Posterior cingulate gyrus (tissue), 11 donors: Measurements from ENCODE around the gene HS6ST2.

Source experiments
- DNase-seq, 10 donors: peaks; one replicate each; pipeline versions ENCODE4 v3.0.0 to v3.0.0-alpha.2; 2020 to 2021; ENCODE audit warnings: mixed read lengths in 3 of 10
- intact Hi-C: fragments of 100-400 bp; cut with DNase I; formaldehyde crosslinking; loops from one replicate; pipeline ENCODE4 v1.15.1; 2023

The HS6ST2 gene

GRCh38 chrX:132858018-132858417 is 100.4 kb downstream of the HS6ST2 start:
- intact Hi-C loops: no loop called here

GRCh38 chrX:132855780-132856341 is 102.6 kb downstream of the HS6ST2 start:
- no peak for DNase-seq
- intact Hi-C loops: no loop called here

More at GRCh38 chrX:132858018-132858417, 100.4 kb downstream of the HS6ST2 start:
- DNase-seq: no peak

- DNase-seq: no peak
- intact Hi-C loops: no loop called here
These were observed 105.4 kb downstream of the HS6ST2 start for GRCh38 chrX:132853040-132853439.

- no peak for DNase-seq
- intact Hi-C loops: no loop called here
These were observed 110.0 kb downstream of the HS6ST2 start for GRCh38 chrX:132848296-132848970.

GRCh38 chrX:132843363-132843762 is 115.1 kb downstream of the HS6ST2 start:
- intact Hi-C loops: no loop called here
- DNase-seq: no peak

- intact Hi-C loops: no loop called here
- DNase-seq: no peak
These were observed 115.8 kb downstream of the HS6ST2 start for GRCh38 chrX:132842460-132843238.

- DNase-seq: no peak
- intact Hi-C loops: no loop called here
These were observed 120.5 kb downstream of the HS6ST2 start for GRCh38 chrX:132837967-132838366.

- intact Hi-C loops: no loop called here
These were observed 121.3 kb downstream of the HS6ST2 start for GRCh38 chrX:132837126-132837525.

GRCh38 chrX:132836471-132836870 is 122.0 kb downstream of the HS6ST2 start:
- intact Hi-C loops: no loop called here
- no peak for DNase-seq

More at GRCh38 chrX:132837126-132837525, 121.3 kb downstream of the HS6ST2 start:
- DNase-seq: no peak

GRCh38 chrX:132834741-132835140 is 123.7 kb downstream of the HS6ST2 start:
- intact Hi-C loops: no loop called here
- DNase-seq: no peak

- intact Hi-C loops: no loop called here
- DNase-seq: no peak
These were observed 124.3 kb downstream of the HS6ST2 start for GRCh38 chrX:132834109-132834508.

- DNase-seq: no peak
- intact Hi-C loops: no loop called here
These were observed 125.1 kb downstream of the HS6ST2 start for GRCh38 chrX:132833373-132833772.

- DNase-seq: no peak
- intact Hi-C loops: no loop called here
These were observed 127.0 kb downstream of the HS6ST2 start for GRCh38 chrX:132831336-132831973.

- intact Hi-C loops: no loop called here
- DNase-seq: no peak
These were observed 135.8 kb downstream of the HS6ST2 start for GRCh38 chrX:132822634-132823012.

GRCh38 chrX:132821974-132822633 is 136.3 kb downstream of the HS6ST2 start:
- intact Hi-C loops: no loop called here
- no peak for DNase-seq

GRCh38 chrX:132820675-132821074 is 137.8 kb downstream of the HS6ST2 start:
- no peak for DNase-seq
- intact Hi-C loops: no loop called here

- no peak for DNase-seq
- intact Hi-C loops: no loop called here
These were observed 138.6 kb downstream of the HS6ST2 start for GRCh38 chrX:132819711-132820264.

- intact Hi-C loops: no loop called here
- DNase-seq: no peak
These were observed 139.8 kb downstream of the HS6ST2 start for GRCh38 chrX:132818638-132819037.

- no peak for DNase-seq
- intact Hi-C loops: no loop called here
These were observed 142.8 kb downstream of the HS6ST2 start for GRCh38 chrX:132815643-132816042.

- intact Hi-C loops: no loop called here
- DNase-seq: no peak
These were observed 147.3 kb downstream of the HS6ST2 start for GRCh38 chrX:132810964-132811712.
